ENCODE data around the gene UCHL5.
A peak's percentile ranks its signal among the peaks of the same experiment; 100 is the strongest.

Gene UCHL5

GRCh38 chr1:193059282-193060114, at the start of gene UCHL5, which contains the start of gene RO60:
TSS of gene UCHL5 (minus strand) at chr1:193059360. CDS start at chr1:193059260, 100 bp downstream.
TSS of gene RO60 (plus strand) at chr1:193059612. CDS start at chr1:193069055, 9,443 bp downstream.
- peak; percentile 94 for DNase-seq

- DNase-seq = no peak
These were observed 49.3 kb upstream of the UCHL5 start for GRCh38 chr1:193108471-193108870.

- DNase-seq = no peak
These were observed 46.6 kb upstream of the UCHL5 start for GRCh38 chr1:193105821-193106177.

- DNase-seq = peak; percentile 75 to 79
These were observed 46.0 kb upstream of the UCHL5 start, which contains the start of gene GLRX2 for GRCh38 chr1:193104907-193105820. TSS of gene GLRX2 (minus strand) at chr1:193105414. CDS start at chr1:193105382, 32 bp downstream.

- peak; percentile 46 to 55 for DNase-seq
These were observed 45.3 kb upstream of the UCHL5 start for GRCh38 chr1:193104502-193104906.

GRCh38 chr1:193103759-193104501, 44.8 kb upstream of the UCHL5 start:
- DNase-seq = no peak

- DNase-seq = no peak
These were observed 43.5 kb upstream of the UCHL5 start for GRCh38 chr1:193102662-193103061.

GRCh38 chr1:193094112-193094511, 35.0 kb upstream of the UCHL5 start:
- DNase-seq = no peak

- DNase-seq = no peak
These were observed 31.7 kb upstream of the UCHL5 start for GRCh38 chr1:193090865-193091264.

- no peak for DNase-seq
These were observed 28.7 kb upstream of the UCHL5 start for GRCh38 chr1:193087893-193088292.

- DNase-seq = no peak
These were observed 27.2 kb upstream of the UCHL5 start for GRCh38 chr1:193086342-193086741.

GRCh38 chr1:193085263-193085662, 26.1 kb upstream of the UCHL5 start:
- no peak for DNase-seq

- no peak for DNase-seq
These were observed 24.4 kb upstream of the UCHL5 start for GRCh38 chr1:193083365-193084088.

GRCh38 chr1:193079187-193079586, 20.0 kb upstream of the UCHL5 start:
- no peak for DNase-seq

- no peak for DNase-seq
These were observed 18.8 kb upstream of the UCHL5 start for GRCh38 chr1:193077991-193078390.

- DNase-seq = peak; percentile 30 to 40
These were observed 11.8 kb upstream of the UCHL5 start for GRCh38 chr1:193070942-193071341.

- DNase-seq = no peak
These were observed 11.2 kb upstream of the UCHL5 start for GRCh38 chr1:193070386-193070753.

GRCh38 chr1:193069748-193070385, 10.7 kb upstream of the UCHL5 start:
- no peak for DNase-seq

- no peak for DNase-seq
These were observed 8.9 kb upstream of the UCHL5 start for GRCh38 chr1:193068013-193068412.

- no peak for DNase-seq
These were observed 7.4 kb upstream of the UCHL5 start for GRCh38 chr1:193066606-193067005.

- no peak for DNase-seq
These were observed 6.8 kb upstream of the UCHL5 start for GRCh38 chr1:193065954-193066353.
